MCF 10A (cell line): ENCODE measurements around the gene TSEN34. TPM values are rescaled to one million over a fixed set of nuclear protein-coding genes. Genes with fewer than 3 reads are reported as not detected.
"Not testable (repeated sequence)": the region's sequence is repeated elsewhere in the genome, so short reads cannot be mapped to it uniquely, and the experiment has no call there.

Experiments used
- BruUV-seq: library from RNA; stranded (reverse); fragments of 400-500 nt; replicated peaks from 2 replicates; lab custom pipeline; 2021; lab: Mats Ljungman, UMichigan
- CTCF ChIA-PET: fragments of 300-600 bp; sonication (Branson Sonifier 250); formaldehyde crosslinking; extraction: SDS; loops from one replicate; lab custom pipeline; 2021; ENCODE audit warnings: antibody characterized with exemption, inconsistent platforms; lab: Yijun Ruan, JAX
- POLR2A ChIA-PET: fragments of 300-600, 350-650 bp; sonication (Branson Sonifier 250); formaldehyde crosslinking; extraction: SDS; loops from one replicate; lab custom pipeline; 2020; ENCODE audit warnings: antibody characterized with exemption, inconsistent platforms; lab: Yijun Ruan, JAX
- DNase-seq: peaks from one replicate; pipeline ENCODE4 v3.0.0-alpha.2; 2018; ENCODE audit not compliant: unreplicated experiment
- H3K27ac Mint-ChIP-seq: one replicate; pipeline ENCODE4 v1.8.0; 2022; ENCODE audit warnings: mild to moderate bottlenecking, low read depth, mixed read lengths; ENCODE audit not compliant: unreplicated experiment
- H3K27me3 Mint-ChIP-seq: one replicate; pipeline ENCODE4 v1.8.0; 2022; ENCODE audit warnings: mixed read lengths; ENCODE audit not compliant: insufficient read depth, unreplicated experiment
- H3K36me3 Mint-ChIP-seq: one replicate; pipeline ENCODE4 v1.8.0; 2022; ENCODE audit warnings: mild to moderate bottlenecking, moderate library complexity, mixed read lengths; ENCODE audit not compliant: insufficient read depth, unreplicated experiment
- H3K4me1 Mint-ChIP-seq: one replicate; pipeline ENCODE4 v1.8.0; 2022; ENCODE audit warnings: mixed read lengths; ENCODE audit not compliant: insufficient read depth, unreplicated experiment
- H3K4me3 Mint-ChIP-seq: one replicate; pipeline ENCODE4 v1.8.0; 2022; ENCODE audit warnings: mild to moderate bottlenecking, moderate library complexity, mixed read lengths; ENCODE audit not compliant: unreplicated experiment
- H3K9me3 Mint-ChIP-seq: one replicate; pipeline ENCODE4 v1.8.0; 2022; ENCODE audit warnings: mixed read lengths; ENCODE audit not compliant: unreplicated experiment
- intact Hi-C: fragments of 100-400 bp; cut with micrococcal nuclease; formaldehyde crosslinking; loops from 2 replicates; pipeline ENCODE4 v1.14.1; 2022
- total RNA-seq: library from RNA; stranded (reverse); gene quantifications from 2 replicates; pipeline ENCODE4 v1.2.3, GENCODE V29; 2022

The TSEN34 gene
- total RNA-seq, 1 experiment from 2014 or later, result 40.1 TPM

DNA sequence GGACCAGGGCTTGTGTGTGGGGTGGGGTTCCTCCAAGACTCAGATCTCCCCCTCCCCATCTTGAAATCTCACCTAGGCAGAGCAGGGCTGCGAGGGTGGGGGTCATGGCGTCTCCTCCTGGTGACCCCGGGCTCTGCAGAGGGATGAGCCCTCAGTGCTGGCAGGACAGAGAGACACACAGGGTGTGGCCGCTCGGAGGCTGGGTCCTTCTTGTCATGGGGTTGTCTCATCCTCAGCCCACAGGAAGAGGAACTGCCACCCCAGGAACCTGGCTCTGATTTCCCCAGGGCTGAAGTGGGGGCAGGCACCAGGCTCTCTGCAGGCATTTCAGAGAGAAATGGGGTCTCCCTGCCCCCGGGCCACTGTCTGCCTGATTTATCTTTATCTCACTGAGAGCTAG is 51.5 kb downstream of the TSEN34 start, which contains the start of gene LILRA6:
TSS of gene LILRA6 (minus strand) at position 145 of the 400 bp plus-strand sequence.
- H3K4me1 Mint-ChIP-seq, POLR2A ChIA-PET, CTCF ChIA-PET, H3K36me3 Mint-ChIP-seq, H3K27ac Mint-ChIP-seq, H3K9me3 Mint-ChIP-seq, DNase-seq, BruUV-seq, intact Hi-C loops, H3K4me3 Mint-ChIP-seq: not testable (repeated sequence)
- peaks cover 45% of the 10 kb centered on the region for H3K27me3 Mint-ChIP-seq

DNA sequence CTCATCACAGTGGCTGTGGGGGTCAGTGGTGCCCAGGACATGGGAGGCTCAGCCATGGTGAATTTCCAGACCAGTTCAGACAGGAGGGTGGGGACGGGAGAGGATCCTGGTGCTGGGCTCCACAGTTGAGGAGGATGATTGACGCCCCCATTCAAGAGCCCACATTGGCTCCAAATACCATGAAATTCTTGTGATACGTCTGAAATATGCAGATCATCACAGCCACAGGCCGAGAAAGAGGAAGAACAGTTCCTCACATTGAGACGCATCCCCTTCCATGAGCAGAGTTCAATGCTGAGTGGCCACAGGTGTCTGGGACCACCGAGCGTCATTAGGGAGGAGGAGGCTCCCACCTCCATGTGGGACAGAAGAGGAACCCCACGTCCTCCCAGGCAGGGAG is 52.7 kb downstream of the TSEN34 start:
- H3K27ac Mint-ChIP-seq, DNase-seq, CTCF ChIA-PET, intact Hi-C loops, H3K9me3 Mint-ChIP-seq, POLR2A ChIA-PET, H3K36me3 Mint-ChIP-seq, BruUV-seq, H3K4me3 Mint-ChIP-seq, H3K4me1 Mint-ChIP-seq: not testable (repeated sequence)
- H3K27me3 Mint-ChIP-seq, result peaks cover 47% of the 10 kb centered on the region

Other genes starting within 250 kb of the TSEN34 start
- 0.16 TPM in 1 of 2 replicates, not detected in the other for gene CACNG8, start 228.4 kb upstream of the TSEN34 start, total RNA-seq
- gene CACNG6, start 199.7 kb upstream of the TSEN34 start, total RNA-seq, result not detected in 2 replicates
- not detected in 2 replicates for gene VSTM1, start 127.4 kb upstream of the TSEN34 start, total RNA-seq
- gene TARM1, start 109.9 kb upstream of the TSEN34 start, total RNA-seq, result not detected in 2 replicates
- 2.9 and 9.2 TPM in 2 replicates for gene OSCAR, start 90.5 kb upstream of the TSEN34 start, total RNA-seq
- gene NDUFA3, start 88.5 kb upstream of the TSEN34 start, total RNA-seq, result 111 and 128 TPM in 2 replicates
- gene TFPT, start 75.7 kb upstream of the TSEN34 start, total RNA-seq, result 15.6 and 22.8 TPM in 2 replicates
- gene PRPF31, start 75.6 kb upstream of the TSEN34 start, total RNA-seq, result 52.8 and 59.7 TPM in 2 replicates
- 63.2 and 80.5 TPM in 2 replicates for gene CNOT3, start 53.5 kb upstream of the TSEN34 start, total RNA-seq
- 6.1 and 8.2 TPM in 2 replicates for gene LENG1, start 31.6 kb upstream of the TSEN34 start, total RNA-seq
- gene TMC4, start 18.1 kb upstream of the TSEN34 start, total RNA-seq, result 3.7 and 6.1 TPM in 2 replicates
- 43.8 and 49.5 TPM in 2 replicates for gene MBOAT7, start 1.7 kb upstream of the TSEN34 start, total RNA-seq
- gene RPS9, start 9.6 kb downstream of the TSEN34 start, total RNA-seq, result 1,356 and 1,735 TPM in 2 replicates
- not detected in 2 replicates for gene LILRB3, start 31.7 kb downstream of the TSEN34 start, total RNA-seq
- not detected in 2 replicates for gene LILRA6, start 51.5 kb downstream of the TSEN34 start, total RNA-seq
- not detected in 2 replicates for gene LILRB5, start 66.0 kb downstream of the TSEN34 start, total RNA-seq
- not detected in 2 replicates for gene LILRB2, start 89.8 kb downstream of the TSEN34 start, total RNA-seq
- gene LILRA5, start 121.9 kb downstream of the TSEN34 start, total RNA-seq, result not detected in 2 replicates
- gene LILRA4, start 147.9 kb downstream of the TSEN34 start, total RNA-seq, result not detected in 2 replicates
- not detected in 2 replicates for gene LAIR1, start 173.6 kb downstream of the TSEN34 start, total RNA-seq
- gene TTYH1, start 224.2 kb downstream of the TSEN34 start, total RNA-seq, result not detected in 2 replicates